GM19372 (cell line): ENCODE results near the gene MFAP3.
"Not testable (repeated sequence)": the region's sequence is repeated elsewhere in the genome, so short reads cannot be mapped to it uniquely, and the experiment has no call there.

Experiments
- ATAC-seq: cut with Tn5 transposase; IDR thresholded peaks from one replicate; pipeline ENCODE4 v1.9.1; 2021; ENCODE audit warnings: mild to moderate bottlenecking, low read depth, moderate library complexity; ENCODE audit not compliant: unreplicated experiment

Gene MFAP3

DNA sequence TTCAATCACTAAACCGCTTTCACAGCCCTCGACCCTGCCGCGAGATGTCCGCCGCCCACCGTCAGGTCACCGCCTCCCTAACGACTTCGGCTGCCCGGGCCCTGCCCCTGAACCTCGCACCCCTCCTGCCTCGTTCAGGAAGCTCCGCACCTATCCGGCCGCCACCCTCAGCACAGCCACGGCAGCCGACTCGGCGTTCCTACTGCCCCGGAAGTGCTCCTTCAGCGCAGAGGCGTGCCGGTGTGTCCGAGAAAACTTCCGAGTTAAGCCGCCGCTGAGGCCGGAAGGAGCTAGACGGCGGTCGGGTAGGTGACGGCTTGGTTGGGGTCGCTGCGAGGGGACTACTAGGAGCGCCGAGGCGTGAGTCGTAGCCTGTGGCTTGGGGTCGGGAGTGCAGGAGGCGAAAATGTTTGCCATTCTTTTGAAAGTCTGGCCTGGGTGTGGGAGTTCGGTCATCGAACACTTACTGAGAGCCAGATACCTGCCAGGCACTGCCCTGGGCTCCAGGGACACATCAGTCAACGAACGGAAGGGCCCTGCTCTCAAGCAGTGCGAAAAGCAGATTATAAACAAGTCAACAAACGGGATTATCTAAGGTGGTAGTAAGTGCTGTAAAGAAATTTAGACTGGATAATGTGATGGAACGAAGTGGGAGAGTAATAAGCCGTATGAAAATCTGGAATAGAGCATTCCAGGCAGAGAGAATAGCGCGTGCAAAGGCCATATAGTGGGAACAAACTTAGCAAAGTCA lies at the start of gene MFAP3, which contains the start of gene FAM114A2:
Gene MFAP3 (plus strand): TSS at position 261 of the 751 bp plus-strand sequence. CDS start 10,756 bp downstream, outside the sequence.
Gene FAM114A2 (minus strand): TSS at position 204 of the 751 bp plus-strand sequence. CDS start 3,957 bp downstream, outside the sequence.
- peak; percentile 98 for ATAC-seq

DNA sequence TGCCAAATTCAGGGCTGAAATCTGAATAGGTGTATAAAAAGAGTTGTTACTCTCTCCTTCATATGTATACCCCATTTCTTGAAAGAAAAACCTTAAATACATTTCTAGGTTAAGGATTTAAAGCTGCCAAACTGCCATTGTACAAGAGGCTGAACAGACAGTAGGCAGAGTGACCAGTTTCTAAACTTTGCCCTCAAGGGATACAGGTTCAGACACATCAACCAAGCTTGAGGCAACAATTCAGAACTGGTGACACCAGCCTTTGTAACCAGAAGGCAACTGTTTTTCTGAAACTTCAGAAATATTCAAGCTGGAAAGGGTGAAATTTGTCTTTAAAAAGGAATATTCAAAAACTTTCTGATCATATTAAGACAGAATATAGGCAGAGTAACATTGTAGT lies 47.6 kb upstream of the MFAP3 start:
- no peak for ATAC-seq

DNA sequence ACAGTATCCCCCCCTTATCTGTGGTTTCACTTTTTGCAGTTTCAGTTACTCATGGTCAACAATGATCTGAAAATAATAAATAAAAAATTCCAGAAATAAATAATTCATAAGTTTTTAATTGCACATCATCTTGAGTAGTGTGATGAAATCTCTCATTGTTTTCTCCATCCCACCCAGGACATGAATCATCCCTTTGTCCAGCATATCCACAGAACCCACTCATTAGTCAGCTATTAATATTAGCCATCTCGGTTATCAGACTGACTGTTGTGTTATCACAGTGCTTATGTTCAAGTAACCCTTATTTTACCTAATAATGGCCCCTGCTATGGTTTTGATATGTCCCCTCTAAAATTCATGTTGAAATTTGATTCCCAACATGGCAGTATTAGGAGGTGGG lies 40.8 kb upstream of the MFAP3 start:
- no peak for ATAC-seq

DNA sequence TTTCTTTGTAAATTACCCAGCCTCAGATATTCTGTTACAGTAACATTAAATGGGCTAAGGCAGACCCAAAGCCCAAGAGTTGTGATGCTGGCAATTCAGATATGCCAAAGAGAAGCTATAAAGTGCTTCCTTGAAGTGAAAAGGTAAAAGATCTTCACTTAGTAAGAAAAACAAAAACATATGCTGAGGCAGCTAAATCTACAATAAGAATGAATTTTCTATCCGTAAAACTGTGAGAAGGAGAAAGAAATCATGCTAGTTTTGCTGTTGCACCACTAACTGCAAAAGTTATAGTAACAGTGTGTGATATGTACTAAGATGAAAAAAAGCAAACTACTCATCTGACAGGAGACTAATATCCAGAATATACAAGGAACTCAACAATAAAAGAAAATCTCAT lies 40.0 kb upstream of the MFAP3 start:
- ATAC-seq: no peak

GRCh38 chr5:153999995-154000394 lies 38.8 kb upstream of the MFAP3 start:
- ATAC-seq: no peak

DNA sequence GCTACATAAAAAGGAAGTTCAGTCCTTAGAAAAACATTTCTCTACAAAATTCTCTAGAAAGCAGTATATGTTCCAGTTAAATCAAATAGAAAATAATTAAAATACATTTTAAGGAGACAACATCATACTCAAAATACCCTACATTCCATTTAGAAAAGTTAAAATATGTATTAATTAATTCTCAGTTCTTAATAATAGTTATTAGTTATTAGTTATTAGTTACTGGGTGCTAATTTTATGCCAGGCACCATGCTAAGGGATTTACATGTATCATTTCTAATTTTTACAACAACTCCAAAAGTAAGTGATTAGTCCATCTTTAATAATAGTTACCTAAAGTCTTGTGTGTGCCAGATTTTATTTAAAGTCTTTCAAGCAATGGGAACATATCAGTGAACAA lies 38.1 kb upstream of the MFAP3 start:
- ATAC-seq: no peak

GRCh38 chr5:154002093-154002492 lies 36.7 kb upstream of the MFAP3 start:
- no peak for ATAC-seq

DNA sequence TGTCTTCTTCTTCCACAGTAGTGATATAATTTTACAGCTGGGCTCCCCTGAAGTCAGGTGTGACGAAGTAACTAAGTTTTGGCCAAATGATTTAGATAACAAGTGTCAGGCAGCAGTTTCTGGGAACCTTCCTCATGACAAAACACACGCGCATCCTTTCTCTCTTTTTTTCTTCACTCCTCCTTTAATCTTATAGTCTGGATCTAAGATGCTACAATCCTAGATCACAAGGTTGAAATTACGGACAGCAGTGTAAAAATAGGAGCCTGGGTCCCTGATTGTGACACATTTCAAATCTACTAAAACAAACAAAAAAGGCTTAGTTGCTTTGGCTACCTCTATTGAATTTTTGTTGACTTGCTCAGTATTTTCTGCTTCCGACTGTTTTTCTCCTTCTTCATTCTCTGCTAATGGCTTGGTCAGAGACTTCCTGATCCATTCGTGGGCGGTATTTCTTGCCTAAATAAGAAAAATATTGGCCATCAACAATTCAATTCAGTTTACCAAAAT lies 36.2 kb upstream of the MFAP3 start:
- no peak for ATAC-seq

- ATAC-seq: no peak
These were observed 33.1 kb upstream of the MFAP3 start for GRCh38 chr5:154005648-154006047.

- no peak for ATAC-seq
These were observed 28.1 kb upstream of the MFAP3 start for GRCh38 chr5:154010660-154011059.

GRCh38 chr5:154015071-154015693 lies 23.6 kb upstream of the MFAP3 start:
- no peak for ATAC-seq

DNA sequence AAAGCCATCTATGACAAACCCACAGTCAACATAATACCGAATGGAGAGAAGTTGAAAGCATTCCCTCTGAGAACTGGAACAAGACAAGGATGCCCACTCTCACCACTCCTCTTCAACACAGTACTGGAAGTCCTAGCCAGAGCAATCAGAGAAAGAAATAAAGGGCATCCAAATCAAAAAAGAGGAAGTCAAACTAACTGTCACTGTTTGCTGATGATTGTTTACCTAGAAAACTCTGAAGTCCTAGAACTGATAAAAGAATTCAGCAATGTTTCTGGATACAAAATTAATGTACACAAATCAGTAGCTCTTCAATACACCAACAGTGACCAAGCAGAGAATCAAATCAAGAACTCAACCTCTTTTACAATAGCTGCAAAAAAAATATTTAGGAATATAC lies 19.8 kb upstream of the MFAP3 start:
- ATAC-seq: not testable (repeated sequence)

DNA sequence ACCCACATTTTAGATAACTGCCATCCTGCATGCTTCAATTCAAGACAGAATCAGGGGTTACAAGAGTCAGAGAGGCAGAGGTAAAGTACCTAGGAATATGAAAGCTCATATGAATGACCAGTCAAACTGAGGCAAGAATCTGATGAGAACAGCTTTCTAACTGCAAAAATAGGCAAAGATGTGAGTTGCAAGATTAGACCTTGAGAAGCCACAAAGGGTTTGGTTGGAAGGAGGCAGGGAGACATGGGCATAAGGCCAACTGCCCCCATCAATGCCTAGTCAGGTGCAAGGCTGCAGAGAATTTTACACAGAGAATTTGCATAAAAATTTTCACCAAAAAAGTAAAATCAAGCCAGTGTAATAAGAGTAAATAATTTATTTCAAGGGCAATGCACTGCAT lies 12.8 kb upstream of the MFAP3 start:
- ATAC-seq: no peak

GRCh38 chr5:154031937-154032489 lies 6.8 kb upstream of the MFAP3 start:
- no peak for ATAC-seq

DNA sequence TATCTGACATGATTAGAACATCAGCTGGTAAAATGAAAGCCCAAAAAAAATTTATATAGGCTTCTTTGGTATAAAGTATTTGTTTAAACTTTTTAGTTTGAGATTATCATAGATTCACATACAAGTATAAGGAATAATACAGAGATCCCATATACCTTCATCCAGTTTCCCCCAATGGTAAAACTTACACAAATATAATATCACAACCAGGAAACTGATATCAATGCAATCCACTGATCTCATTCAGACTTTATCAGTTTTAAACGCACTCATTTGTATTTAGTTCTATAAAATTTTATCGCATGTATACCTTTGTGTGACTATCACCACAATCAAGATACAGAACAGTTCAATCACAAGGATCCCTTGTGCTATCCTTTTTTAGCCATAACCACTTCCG lies 3.8 kb upstream of the MFAP3 start:
- no peak for ATAC-seq

- ATAC-seq: peak; percentile 50
These were observed 483 bp upstream of the MFAP3 start for GRCh38 chr5:154038261-154038706.

DNA sequence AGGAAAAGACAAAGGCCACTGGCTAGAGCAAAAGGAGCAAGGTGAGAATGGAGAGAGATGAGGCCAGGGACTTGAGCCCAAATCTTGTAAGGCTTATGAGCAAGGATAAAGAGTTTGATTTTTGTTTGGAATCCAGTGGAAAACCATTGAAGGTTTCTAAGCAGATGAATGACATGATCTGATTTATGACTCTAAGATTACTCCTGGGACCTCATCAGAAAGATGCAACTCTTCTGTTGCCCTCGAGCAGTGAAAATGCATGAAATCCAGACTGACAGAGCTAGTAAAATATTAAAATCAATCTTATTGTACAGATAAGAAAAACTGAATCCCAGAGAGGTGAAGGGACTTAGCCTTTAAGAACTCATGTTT lies 677 bp downstream of the MFAP3 start:
- ATAC-seq: no peak

GRCh38 chr5:154042766-154043165 lies 4.0 kb downstream of the MFAP3 start:
- ATAC-seq: no peak

DNA sequence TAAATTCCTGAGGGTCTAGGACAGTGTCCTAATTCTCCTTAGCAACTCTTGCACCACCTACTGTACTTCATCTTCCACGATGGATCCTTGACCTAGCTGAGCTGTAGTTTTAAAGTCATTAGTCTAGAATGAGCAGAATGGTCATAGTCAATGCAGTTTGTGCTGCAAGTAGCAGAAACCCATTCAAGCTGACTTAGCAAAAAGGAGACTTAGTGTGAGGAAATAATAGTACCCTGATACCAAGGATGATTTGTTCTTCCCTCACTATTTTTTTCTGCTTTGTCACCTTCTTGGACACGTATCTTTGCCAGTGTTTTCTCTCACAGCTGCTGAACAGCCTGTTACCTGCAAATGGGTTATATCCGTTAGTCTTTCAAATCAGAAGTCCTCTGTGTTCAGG lies 5.3 kb downstream of the MFAP3 start:
- no peak for ATAC-seq

DNA sequence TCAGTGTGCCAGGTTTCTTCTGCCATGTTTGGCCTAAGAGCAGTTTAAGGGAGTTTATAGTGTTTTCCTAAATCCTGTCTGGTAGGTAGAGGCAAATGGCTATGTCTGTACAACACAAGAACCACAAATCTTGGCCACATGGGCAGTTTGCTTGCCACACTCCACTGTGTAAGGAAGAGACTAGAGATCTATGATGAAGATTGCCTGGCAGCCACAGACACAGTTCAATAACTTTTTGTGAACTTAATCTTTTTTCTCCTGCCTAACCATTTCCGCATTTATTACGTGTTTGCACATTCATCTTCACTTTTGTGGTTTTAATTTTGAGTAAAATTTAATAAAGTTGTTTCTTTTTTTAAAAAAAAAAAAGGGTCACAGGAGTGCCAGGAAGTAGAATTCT lies 5.8 kb downstream of the MFAP3 start:
- no peak for ATAC-seq

DNA sequence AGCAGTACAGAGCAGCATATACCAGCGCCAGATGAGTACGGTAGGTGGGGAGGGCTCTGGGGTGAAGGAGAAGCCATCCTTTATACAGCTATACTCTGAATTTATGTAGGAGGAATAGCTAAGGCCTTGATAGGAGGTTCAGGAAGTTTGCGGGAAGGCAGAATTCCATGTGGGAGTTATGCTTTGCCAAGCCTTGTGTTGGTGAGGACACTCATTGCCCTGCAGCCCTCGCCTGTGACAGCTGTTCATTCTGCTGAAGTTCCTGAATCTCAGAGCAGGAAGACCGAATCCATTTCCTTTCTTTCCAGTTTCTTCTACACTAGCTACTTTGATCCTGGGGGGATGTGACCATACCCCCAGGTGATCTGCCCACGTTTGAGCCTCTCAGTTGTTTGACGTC lies 7.7 kb downstream of the MFAP3 start:
- no peak for ATAC-seq

GRCh38 chr5:154047324-154047723 lies 8.6 kb downstream of the MFAP3 start:
- no peak for ATAC-seq
